A673 (cell line): ENCODE measurements around the gene GALNT12. TPM values are rescaled to one million over a fixed set of nuclear protein-coding genes. Genes with fewer than 3 reads are reported as not detected.

Source experiments
- BruUV-seq: library from RNA; stranded (reverse); fragments of 400-500 nt; replicated peaks from 2 replicates; lab custom pipeline; 2021; lab: Mats Ljungman, UMichigan
- CTCF ChIA-PET: fragments of 300-600 bp; sonication (Branson Sonifier 250); formaldehyde crosslinking; loops from one replicate; lab custom pipeline; 2022; ENCODE audit warnings: antibody characterized with exemption; lab: Charles Lee
- POLR2A ChIA-PET: fragments of 300-600 bp; sonication (Branson Sonifier 250); formaldehyde crosslinking; loops from one replicate; lab custom pipeline; 2022; ENCODE audit warnings: antibody characterized with exemption; ENCODE audit not compliant: low non-redundant PET; lab: Charles Lee
- DNase-seq: peaks from one replicate; pipeline ENCODE4 v3.0.0-alpha.2; 2015; ENCODE audit warnings: low spot score
- H3K27ac ChIP-seq: fragments of 200-600 bp; sonication (generic); 2 replicates; pipeline ENCODE4 v1.5.1; 2016; ENCODE audit warnings: mixed run types, low read depth, mild to moderate bottlenecking, mixed read lengths, antibody characterized with exemption, low read length; ENCODE audit not compliant: poor library complexity, severe bottlenecking
- H3K27me3 ChIP-seq: fragments of 200-600 bp; sonication (generic); replicated peaks from 2 replicates; pipeline ENCODE4 v1.6.1; 2017; ENCODE audit warnings: mixed run types, low read depth, mild to moderate bottlenecking, mixed read lengths, antibody characterized with exemption, low read length; ENCODE audit not compliant: insufficient read depth, poor library complexity
- H3K36me3 ChIP-seq: fragments of 200-600 bp; sonication (generic); 2 replicates; pipeline ENCODE4 v1.6.1; 2016; ENCODE audit warnings: mixed run types, mild to moderate bottlenecking, mixed read lengths, antibody characterized with exemption, low read length; ENCODE audit not compliant: insufficient read depth, poor library complexity, severe bottlenecking
- H3K4me1 ChIP-seq: fragments of 200-600 bp; sonication (generic); 2 replicates; pipeline ENCODE4 v1.6.1; 2017; ENCODE audit warnings: mixed run types, mild to moderate bottlenecking, mixed read lengths, antibody characterized with exemption, low read length; ENCODE audit not compliant: insufficient read depth, poor library complexity, severe bottlenecking
- H3K4me3 ChIP-seq: fragments of 200-600 bp; sonication (generic); 2 replicates; pipeline ENCODE4 v1.5.1; 2016; ENCODE audit warnings: low read depth, mixed run types, mild to moderate bottlenecking, mixed read lengths, low read length; ENCODE audit not compliant: poor library complexity, severe bottlenecking
- H3K9me3 ChIP-seq: fragments of 200-600 bp; sonication (generic); 2 replicates; pipeline ENCODE4 v1.6.1; 2016; ENCODE audit warnings: mixed run types, low read depth, mild to moderate bottlenecking, mixed read lengths, antibody characterized with exemption, low read length; ENCODE audit not compliant: poor library complexity, severe bottlenecking
- CTCF ChIP-seq: fragments of 300-800, 200-600 bp; sonication (generic); conservative IDR thresholded peaks from 2 replicates; pipeline ENCODE4 v1.5.1; 2017; ENCODE audit warnings: low read depth, mild to moderate bottlenecking, antibody characterized with exemption, low read length, moderate library complexity, mixed read lengths
- EZH2 ChIP-seq: fragments of 200-600 bp; sonication (generic); IDR thresholded peaks from 2 replicates; pipeline ENCODE4 v1.6.1; 2017; ENCODE audit warnings: borderline replicate concordance, low read depth, mild to moderate bottlenecking, mixed read lengths, antibody characterized with exemption, low read length; ENCODE audit not compliant: poor library complexity, severe bottlenecking
- intact Hi-C: fragments of 100-400 bp; cut with micrococcal nuclease; formaldehyde crosslinking; loops from one replicate; pipeline ENCODE4 v1.10.0; 2022; ENCODE audit not compliant: unreplicated experiment
- total RNA-seq: library from RNA; stranded (reverse); gene quantifications from 2 replicates; pipeline ENCODE4 v1.2.3, GENCODE V29; 2021

Gene GALNT12
- total RNA-seq, 1 experiment from 2014 or later = 0.54 TPM

- TF ChIP-seq CTCF = no peak
- TF ChIP-seq EZH2 = no peak
- POLR2A ChIA-PET = no interaction called here
- no peak overlapping the region for H3K4me3 ChIP-seq
- BruUV-seq = no TSS peak
- H3K36me3 ChIP-seq = no peaks in the 10 kb centered on the region
- no peaks in the 10 kb centered on the region for H3K9me3 ChIP-seq
- no peak for DNase-seq
- peaks cover 5% of the 10 kb centered on the region for H3K27me3 ChIP-seq
- H3K4me1 ChIP-seq = no peaks in the 10 kb centered on the region
- intact Hi-C loops = no loop called here
- H3K27ac ChIP-seq = no peak overlapping the region
- CTCF ChIA-PET = no interaction called here
Observed at GRCh38 chr9:98890256-98890655, 82.8 kb downstream of the GALNT12 start.

GRCh38 chr9:98892288-98892687 is 84.8 kb downstream of the GALNT12 start:
- Histone ChIP-seq H3K36me3 (no peaks in the 10 kb centered on the region), H3K27ac (no peak overlapping the region), H3K9me3 (peaks cover 5% of the 10 kb centered on the region), H3K27me3 (peaks cover 5% of the 10 kb centered on the region), H3K4me1 (no peaks in the 10 kb centered on the region), H3K4me3 (no peak overlapping the region)
- BruUV-seq = no TSS peak
- intact Hi-C loops = no loop called here
- CTCF ChIA-PET = no interaction called here
- DNase-seq = no peak
- POLR2A ChIA-PET = no interaction called here
- no peak for TF ChIP-seq EZH2
- TF ChIP-seq CTCF = no peak

GRCh38 chr9:98892690-98893089 is 85.2 kb downstream of the GALNT12 start:
- Histone ChIP-seq H3K4me1 (no peaks in the 10 kb centered on the region), H3K4me3 (no peak overlapping the region), H3K27me3 (peaks cover 5% of the 10 kb centered on the region), H3K36me3 (no peaks in the 10 kb centered on the region), H3K9me3 (peaks cover 5% of the 10 kb centered on the region), H3K27ac (no peak overlapping the region)
- intact Hi-C loops = no loop called here
- ChIA-PET CTCF (no interaction called here), POLR2A (no interaction called here)
- DNase-seq = no peak
- TF ChIP-seq CTCF (no peak), EZH2 (no peak)
- BruUV-seq = no TSS peak
